HEK293 (cell line): ENCODE measurements around the gene POU5F2.

Source experiments
- CTCF ChIA-PET: fragments of 350-600 bp; formaldehyde crosslinking; extraction: SDS; loops from one replicate; lab custom pipeline; 2021; ENCODE audit warnings: antibody characterized with exemption; lab: Yijun Ruan, JAX
- POLR2A ChIA-PET: fragments of 300-600 bp; formaldehyde crosslinking; extraction: SDS; loops from one replicate; lab custom pipeline; 2020; ENCODE audit warnings: antibody characterized with exemption, inconsistent platforms; lab: Yijun Ruan, JAX
- H3K27ac ChIP-seq: fragments of 200-500 bp; sonication (Bioruptor generic); 2 replicates; pipeline ENCODE4 v1.5.1; 2014; ENCODE audit warnings: low read depth, low read length, control low read depth, inconsistent platforms; ENCODE audit errors: extremely low read depth
- H3K36me3 ChIP-seq, 2 experiments: fragments of 200-500 bp in 1 of 2; sonication (Bioruptor generic) in 1 of 2; 1 replicate in 1 of 2; 2 replicates in 1 of 2; pipeline ENCODE4 v1.5.1; 2014 to 2017; ENCODE audit warnings: inconsistent platforms in 2 of 2, low read length in 2 of 2; ENCODE audit not compliant: control insufficient read depth in 2 of 2, insufficient read depth in 1 of 2
- H3K4me1 ChIP-seq: fragments of 200-500 bp; sonication (Bioruptor generic); 2 replicates; pipeline ENCODE4 v1.5.1; 2014; ENCODE audit warnings: mild to moderate bottlenecking, low read length, inconsistent platforms; ENCODE audit not compliant: control insufficient read depth, insufficient read depth
- H3K4me3 ChIP-seq: 2 replicates; pipeline ENCODE4 v1.5.1; 2011; ENCODE audit warnings: low read depth, mild to moderate bottlenecking, control low read depth, low read length, moderate library complexity
- H3K9me3 ChIP-seq: fragments of 200-500 bp; sonication (Bioruptor generic); 2 replicates; pipeline ENCODE4 v1.5.1; 2014; ENCODE audit warnings: low read depth, low read length, inconsistent platforms; ENCODE audit not compliant: control insufficient read depth, insufficient read depth
- ELK4 ChIP-seq: IDR thresholded peaks from 2 replicates; pipeline ENCODE4 v1.6.1; 2011; ENCODE audit warnings: mild to moderate bottlenecking, low read depth, low read length, borderline replicate concordance
- GLIS1 ChIP-seq: fragments of 450-650 bp; formaldehyde crosslinking; IDR thresholded peaks from 2 replicates; pipeline ENCODE4 v1.5.1; 2016; ENCODE audit warnings: missing biosample characterization, missing genetic modification characterization
- IKZF3 ChIP-seq: fragments of 450-650 bp; IDR thresholded peaks from 2 replicates; pipeline ENCODE4 v1.5.0; 2018; ENCODE audit warnings: missing biosample characterization, mild to moderate bottlenecking, missing genetic modification characterization, moderate library complexity
- KLF17 ChIP-seq: fragments of 450-650 bp; formaldehyde crosslinking; IDR thresholded peaks from 2 replicates; pipeline ENCODE4 v1.5.1; 2016; ENCODE audit warnings: missing biosample characterization, missing genetic modification characterization
- PRDM10 ChIP-seq: fragments of 450-650 bp; formaldehyde crosslinking; IDR thresholded peaks from 2 replicates; pipeline ENCODE4 v1.5.1; 2016; ENCODE audit warnings: missing biosample characterization, missing genetic modification characterization
- RBAK ChIP-seq: fragments of 450-650 bp; formaldehyde crosslinking; IDR thresholded peaks from 2 replicates; pipeline ENCODE4 v1.5.1; 2016; ENCODE audit warnings: missing biosample characterization, missing genetic modification characterization
- SETDB1 ChIP-seq: IDR thresholded peaks from one replicate; pipeline ENCODE4 v1.6.1; 2017; ENCODE audit warnings: mild to moderate bottlenecking, low read length, moderate library complexity, mixed read lengths; ENCODE audit not compliant: insufficient read length
- YY1 ChIP-seq: fragments of 450-650 bp; formaldehyde crosslinking; IDR thresholded peaks from 2 replicates; pipeline ENCODE4 v1.5.1; 2018; ENCODE audit warnings: missing biosample characterization, missing genetic modification characterization
- ZBTB7A ChIP-seq: fragments of 450-650 bp; formaldehyde crosslinking; IDR thresholded peaks from 2 replicates; pipeline ENCODE4 v1.5.1; 2016; ENCODE audit warnings: low read depth, missing biosample characterization, missing genetic modification characterization
- ZNF202 ChIP-seq: fragments of 450-650 bp; formaldehyde crosslinking; IDR thresholded peaks from 2 replicates; pipeline ENCODE4 v1.5.1; 2016; ENCODE audit warnings: missing biosample characterization, missing genetic modification characterization, borderline replicate concordance
- ZNF211 ChIP-seq: fragments of 450-650 bp; formaldehyde crosslinking; IDR thresholded peaks from 2 replicates; pipeline ENCODE4 v1.5.1; 2016; ENCODE audit warnings: low read depth, missing biosample characterization, missing genetic modification characterization
- ZNF302 ChIP-seq: fragments of 450-650 bp; formaldehyde crosslinking; IDR thresholded peaks from 2 replicates; pipeline ENCODE4 v1.5.1; 2016; ENCODE audit warnings: missing biosample characterization, missing genetic modification characterization, low read depth
- ZNF37A ChIP-seq: fragments of 450-650 bp; IDR thresholded peaks from 2 replicates; pipeline ENCODE4 v1.5.1; 2018; ENCODE audit warnings: missing biosample characterization, missing genetic modification characterization
- ZNF416 ChIP-seq: fragments of 450-650 bp; formaldehyde crosslinking; IDR thresholded peaks from 2 replicates; pipeline ENCODE4 v1.5.1; 2016; ENCODE audit warnings: missing biosample characterization, missing genetic modification characterization
- ZNF48 ChIP-seq: fragments of 450-650 bp; formaldehyde crosslinking; IDR thresholded peaks from 2 replicates; pipeline ENCODE4 v1.5.1; 2016; ENCODE audit warnings: missing biosample characterization, missing genetic modification characterization
- ZNF501 ChIP-seq: fragments of 450-650 bp; formaldehyde crosslinking; IDR thresholded peaks from 2 replicates; pipeline ENCODE4 v1.5.1; 2016; ENCODE audit warnings: missing biosample characterization, missing genetic modification characterization
- ZNF560 ChIP-seq: fragments of 450-650 bp; formaldehyde crosslinking; IDR thresholded peaks from 2 replicates; pipeline ENCODE4 v1.5.1; 2017; ENCODE audit warnings: missing biosample characterization, missing genetic modification characterization, borderline replicate concordance
- ZNF585B ChIP-seq: fragments of 450-650 bp; formaldehyde crosslinking; IDR thresholded peaks from 2 replicates; pipeline ENCODE4 v1.5.1; 2016; ENCODE audit warnings: missing biosample characterization, missing genetic modification characterization
- ZNF596 ChIP-seq: fragments of 450-650 bp; IDR thresholded peaks from 2 replicates; pipeline ENCODE4 v1.5.0; 2018; ENCODE audit warnings: missing biosample characterization, mild to moderate bottlenecking, missing genetic modification characterization, moderate library complexity
- ZNF654 ChIP-seq: fragments of 450-650 bp; formaldehyde crosslinking; IDR thresholded peaks from 2 replicates; pipeline ENCODE4 v1.5.1; 2016; ENCODE audit warnings: low read depth, missing biosample characterization, missing genetic modification characterization
- ZNF660 ChIP-seq: fragments of 450-650 bp; IDR thresholded peaks from 2 replicates; pipeline ENCODE4 v1.5.1; 2018; ENCODE audit warnings: missing biosample characterization, mild to moderate bottlenecking, missing genetic modification characterization
- ZNF76 ChIP-seq: fragments of 450-650 bp; formaldehyde crosslinking; IDR thresholded peaks from 2 replicates; pipeline ENCODE4; 2016; ENCODE audit warnings: low read depth, missing biosample characterization, missing genetic modification characterization, borderline replicate concordance

POU5F2 gene

DNA sequence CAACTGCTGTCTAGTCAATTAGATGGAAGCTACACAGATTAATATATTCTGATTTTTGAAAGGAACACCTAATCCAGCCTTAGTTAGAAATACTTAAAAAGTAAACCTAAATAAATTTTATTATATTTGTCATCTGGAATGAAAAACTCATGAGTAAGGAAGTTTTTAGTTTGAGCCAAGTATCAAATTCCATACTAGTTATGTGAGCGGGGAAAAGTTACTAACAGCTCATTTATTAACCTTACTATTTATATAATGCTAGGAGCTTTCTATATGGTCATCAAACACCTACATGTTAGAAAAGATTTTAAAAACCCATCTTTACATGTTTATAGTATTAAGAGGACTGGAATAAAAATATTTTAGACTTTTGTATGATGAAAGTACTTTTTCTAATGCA is 41.6 kb upstream of the POU5F2 start:
- H3K36me3 ChIP-seq, result no peaks in the 10 kb centered on the region
- no peaks in the 10 kb centered on the region for H3K4me1 ChIP-seq
- TF ChIP-seq ZNF654 (no peak), PRDM10 (tag by site-specific recombination) (no peak), KLF17 (tag by site-specific recombination) (no peak), SETDB1 (no peak), RBAK (tag by site-specific recombination) (no peak), ZNF660 (tag by site-specific recombination) (no peak), ZNF202 (no peak)
- CTCF ChIA-PET, result no interaction called here
- H3K4me3 ChIP-seq, result no peak overlapping the region
- H3K27ac ChIP-seq, result no peak overlapping the region
- POLR2A ChIA-PET, result no interaction called here
- no peaks in the 10 kb centered on the region for H3K9me3 ChIP-seq

DNA sequence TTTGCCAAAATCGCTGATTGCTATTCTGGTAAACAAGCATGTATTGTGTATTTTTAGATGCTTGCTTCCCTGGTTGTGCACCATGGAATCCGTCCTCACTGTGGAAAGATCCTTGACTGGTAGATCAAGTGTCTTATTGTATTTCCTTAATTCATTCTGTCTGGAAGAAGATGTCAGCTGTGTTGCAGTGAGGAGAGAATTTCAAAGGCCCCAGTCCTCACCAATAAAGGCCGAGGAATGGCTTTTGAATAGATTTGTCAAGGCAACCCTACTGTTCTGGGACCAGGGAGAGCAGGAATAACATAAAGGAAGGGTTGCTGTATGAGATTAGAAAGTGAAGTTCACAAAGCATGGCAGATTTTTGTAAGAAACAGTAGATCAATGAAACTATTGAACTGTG is 36.2 kb upstream of the POU5F2 start:
- Histone ChIP-seq H3K4me3 (no peak overlapping the region), H3K9me3 (no peaks in the 10 kb centered on the region), H3K36me3 (peaks cover 0 to 1% of the 10 kb centered on the region in 2 experiments; a peak in 1 of 3 replicates), H3K4me1 (no peaks in the 10 kb centered on the region), H3K27ac (no peak overlapping the region)
- ChIA-PET CTCF (interaction anchor here (1.1 kb wide), 1 partner anchor 23 kb away, joined by 3 read pairs; no protein-coding TSS in a partner anchor), POLR2A (no interaction called here)
- TF ChIP-seq ZNF596 (no peak), ZNF76 (tag by site-specific recombination) (no peak), GLIS1 (tag by site-specific recombination) (no peak)

DNA sequence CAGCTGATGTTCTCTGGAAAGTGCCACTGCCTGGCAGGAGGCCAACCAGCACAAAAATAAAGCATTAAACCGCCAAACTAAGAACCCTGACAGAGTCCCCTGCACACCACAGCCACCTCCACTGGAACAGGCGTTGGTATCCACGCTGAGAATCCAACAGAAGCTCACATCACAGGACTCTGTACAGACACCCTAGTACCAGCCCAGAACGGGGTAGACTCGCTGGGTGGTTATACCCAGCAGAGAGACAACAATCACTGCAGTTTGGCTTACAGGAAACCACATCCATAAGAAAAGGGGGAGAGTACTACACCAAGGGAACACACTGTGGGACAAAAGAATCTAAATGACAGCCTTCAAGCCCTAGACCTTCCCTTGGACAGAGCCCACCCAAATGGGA is 15.0 kb upstream of the POU5F2 start:
- Histone ChIP-seq H3K27ac (no peak overlapping the region), H3K9me3 (no peaks in the 10 kb centered on the region), H3K36me3 (no peaks in the 10 kb centered on the region), H3K4me1 (no peaks in the 10 kb centered on the region), H3K4me3 (no peak overlapping the region)
- no peak for TF ChIP-seq ZNF211 (tag by site-specific recombination)
- no peak for TF ChIP-seq IKZF3
- no peak for TF ChIP-seq YY1 (tag by site-specific recombination)
- TF ChIP-seq ZBTB7A, result no peak
- no peak for TF ChIP-seq ZNF560 (tag by site-specific recombination)
- TF ChIP-seq ZNF37A (tag by site-specific recombination), result no peak
- TF ChIP-seq ELK4, result no peak
- TF ChIP-seq ZNF585B (tag by site-specific recombination), result no peak
- no peak for TF ChIP-seq ZNF501 (tag by site-specific recombination)
- no peak for TF ChIP-seq ZNF302 (tag by site-specific recombination)
- no peak for TF ChIP-seq ZNF416 (tag by site-specific recombination)
- TF ChIP-seq ZNF48 (tag by site-specific recombination), result no peak
- ChIA-PET POLR2A (no interaction called here), CTCF (no interaction called here)
